Measurements from ENCODE around the gene CNOT8. TPM values are rescaled to one million over a fixed set of nuclear protein-coding genes. Genes with fewer than 3 reads are reported as not detected.

The CNOT8 gene
- 10 to 100 TPM; 14.2 to 17.2 (median 16.2) TPM for total RNA-seq
- 10 to 100 TPM; 14.3 to 33.9 (median 22.7) TPM for polyA plus RNA-seq
- long read RNA-seq, donor 1, transcript CNOT8-201 (7 exons, 2,528 nt): major isoform, 7 of 13 reads
- long read RNA-seq, donor 1, partial matches to known transcripts: 0 of 13 reads
- long read RNA-seq, donor 1, other reads (novel, unspliced or antisense): 2 of 13 reads
- long read RNA-seq, donor 2, transcript CNOT8-201 (7 exons, 2,528 nt): major isoform, 10 of 24 reads
- long read RNA-seq, donor 2, partial matches to known transcripts: 1 of 24 reads
- long read RNA-seq, donor 2, other reads (novel, unspliced or antisense): 5 of 24 reads

GRCh38 chr5:154858297-154858971 lies at the start of gene CNOT8:
TSS of gene CNOT8 (plus strand) at chr5:154858627. CDS start at chr5:154863279, 4,652 bp downstream.
- peaks cover 0 to 3% of the 10 kb centered on the region in 2 donors for H3K36me3 ChIP-seq (ENCODE audit: insufficient read depth in 1 of 2, low read depth in 1 of 2)
- H3K27me3 ChIP-seq (ENCODE audit: insufficient read depth in 3 of 3, low read length in 2 of 3): no peaks in the 10 kb centered on the region
- intact Hi-C loops (cut with DNase I): loop anchor here (5.0 kb wide), 1 partner anchor 101 kb away; the partner anchor contains the start of gene LARP1 (in 2 of the 2)
- peak within 1 kb of the TSS; percentile 76 for H3K4me3 ChIP-seq
- peak; percentile 99 for DNase-seq
- H3K9me3 ChIP-seq: no peaks in the 10 kb centered on the region
- peak within 1 kb of the TSS; percentile 98 for H3K27ac ChIP-seq
- no peak for TF ChIP-seq CTCF (IDR thresholded peaks at IDR 0.05)
- 0 to 1% (median 0%) methylated on average over 50 to 65 of the region's 65 CpGs for WGBS, 3 donors
- peaks cover 32% of the 10 kb centered on the region for H3K4me1 ChIP-seq
- ATAC-seq: peak; percentile 91 to 96 (median 92)

GRCh38 chr5:154811239-154811638 lies 47.2 kb upstream of the CNOT8 start:
- Histone ChIP-seq H3K27ac (no peak overlapping the region), H3K36me3 (ENCODE audit: insufficient read depth in 1 of 2, low read depth in 1 of 2) (peaks cover 11 to 99% of the 10 kb centered on the region in 2 donors), H3K4me3 (no peak overlapping the region), H3K9me3 (no peaks in the 10 kb centered on the region), H3K27me3 (ENCODE audit: insufficient read depth in 3 of 3, low read length in 2 of 3) (no peaks in the 10 kb centered on the region), H3K4me1 (no peaks in the 10 kb centered on the region)
- 82 to 90% (median 84%) methylated on average over 7 of the region's 7 CpGs for WGBS, 3 donors
- intact Hi-C loops (cut with DNase I): no loop called here
- TF ChIP-seq CTCF (IDR thresholded peaks at IDR 0.05): no peak
- ATAC-seq (peak in 2 of 4 donors; percentile 18 to 24), DNase-seq (no peak)

- Histone ChIP-seq H3K36me3 (ENCODE audit: insufficient read depth in 1 of 2, low read depth in 1 of 2) (peaks cover 11 to 99% of the 10 kb centered on the region in 2 donors), H3K9me3 (no peaks in the 10 kb centered on the region), H3K27me3 (ENCODE audit: insufficient read depth in 3 of 3, low read length in 2 of 3) (no peaks in the 10 kb centered on the region), H3K4me3 (no peak overlapping the region), H3K4me1 (no peaks in the 10 kb centered on the region), H3K27ac (no peak overlapping the region)
- peak; percentile 90 for TF ChIP-seq CTCF (IDR thresholded peaks at IDR 0.05)
- DNase-seq (peak; percentile 55 to 80), ATAC-seq (peak; percentile 63 to 86 (median 78))
- intact Hi-C loops (cut with DNase I): loop anchor here in 1 of 2 donors (2.0 kb wide), 1 partner anchor 163 kb away; no protein-coding TSS in a partner anchor
- 38 to 50% (median 42%) methylated on average over 3 of the region's 3 CpGs for WGBS, 3 donors
Observed at GRCh38 chr5:154811653-154812465, 46.6 kb upstream of the CNOT8 start.

- no peaks in the 10 kb centered on the region for H3K4me1 ChIP-seq
- TF ChIP-seq CTCF (IDR thresholded peaks at IDR 0.05): no peak
- no peaks in the 10 kb centered on the region for H3K9me3 ChIP-seq
- WGBS, 3 donors: 73 to 92% (median 76%) methylated on average over 4 of the region's 4 CpGs
- intact Hi-C loops (cut with DNase I): loop anchor here in 1 of 2 donors (2.0 kb wide), 1 partner anchor 164 kb away; no protein-coding TSS in a partner anchor
- DNase-seq: no peak
- H3K27me3 ChIP-seq (ENCODE audit: insufficient read depth in 3 of 3, low read length in 2 of 3): no peaks in the 10 kb centered on the region
- peaks cover 11 to 99% of the 10 kb centered on the region in 2 donors for H3K36me3 ChIP-seq (ENCODE audit: insufficient read depth in 1 of 2, low read depth in 1 of 2)
- H3K4me3 ChIP-seq: no peak overlapping the region
- no peak for ATAC-seq
- no peak overlapping the region for H3K27ac ChIP-seq
Observed at GRCh38 chr5:154813158-154813557, 45.3 kb upstream of the CNOT8 start.
